ENCODE results near the gene ANO10.

DNA sequence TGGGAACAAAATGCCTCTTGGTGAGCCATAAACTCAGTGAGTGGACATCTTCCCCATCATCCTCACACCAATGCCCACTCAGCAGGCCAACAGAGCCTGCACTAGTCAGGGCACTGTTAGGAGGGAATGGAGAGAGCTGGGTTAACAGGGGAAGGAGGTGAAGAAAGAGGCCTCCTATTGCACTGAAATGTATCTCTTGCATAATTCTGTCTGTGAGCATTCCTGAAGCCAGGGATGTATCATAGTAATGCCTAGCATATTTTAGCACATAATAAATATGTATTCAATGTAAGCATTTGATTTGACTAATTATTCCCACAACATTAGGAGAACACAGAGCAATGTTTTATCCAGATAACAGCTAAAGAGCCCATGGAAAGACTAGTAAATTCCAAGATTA lies 81.2 kb downstream of the ANO10 start:
- TF ChIP-seq RAD21 (IDR thresholded peaks at IDR 0.05; ENCODE audit: low read depth), result no peak
- TF ChIP-seq, protein P1, sequence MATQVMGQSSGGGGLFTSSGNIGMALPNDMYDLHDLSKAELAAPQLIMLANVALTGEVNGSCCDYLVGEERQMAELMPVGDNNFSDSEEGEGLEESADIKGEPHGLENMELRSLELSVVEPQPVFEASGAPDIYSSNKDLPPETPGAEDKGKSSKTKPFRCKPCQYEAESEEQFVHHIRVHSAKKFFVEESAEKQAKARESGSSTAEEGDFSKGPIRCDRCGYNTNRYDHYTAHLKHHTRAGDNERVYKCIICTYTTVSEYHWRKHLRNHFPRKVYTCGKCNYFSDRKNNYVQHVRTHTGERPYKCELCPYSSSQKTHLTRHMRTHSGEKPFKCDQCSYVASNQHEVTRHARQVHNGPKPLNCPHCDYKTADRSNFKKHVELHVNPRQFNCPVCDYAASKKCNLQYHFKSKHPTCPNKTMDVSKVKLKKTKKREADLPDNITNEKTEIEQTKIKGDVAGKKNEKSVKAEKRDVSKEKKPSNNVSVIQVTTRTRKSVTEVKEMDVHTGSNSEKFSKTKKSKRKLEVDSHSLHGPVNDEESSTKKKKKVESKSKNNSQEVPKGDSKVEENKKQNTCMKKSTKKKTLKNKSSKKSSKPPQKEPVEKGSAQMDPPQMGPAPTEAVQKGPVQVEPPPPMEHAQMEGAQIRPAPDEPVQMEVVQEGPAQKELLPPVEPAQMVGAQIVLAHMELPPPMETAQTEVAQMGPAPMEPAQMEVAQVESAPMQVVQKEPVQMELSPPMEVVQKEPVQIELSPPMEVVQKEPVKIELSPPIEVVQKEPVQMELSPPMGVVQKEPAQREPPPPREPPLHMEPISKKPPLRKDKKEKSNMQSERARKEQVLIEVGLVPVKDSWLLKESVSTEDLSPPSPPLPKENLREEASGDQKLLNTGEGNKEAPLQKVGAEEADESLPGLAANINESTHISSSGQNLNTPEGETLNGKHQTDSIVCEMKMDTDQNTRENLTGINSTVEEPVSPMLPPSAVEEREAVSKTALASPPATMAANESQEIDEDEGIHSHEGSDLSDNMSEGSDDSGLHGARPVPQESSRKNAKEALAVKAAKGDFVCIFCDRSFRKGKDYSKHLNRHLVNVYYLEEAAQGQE (IDR thresholded peaks at IDR 0.05; ENCODE audit: low read depth), result no peak
- TF ChIP-seq TCF12 (IDR thresholded peaks at IDR 0.05; ENCODE audit: low read depth), result no peak
